Stimulated activated naive CD4-positive, alpha-beta T cell treated with Interleukin-2 at 50 U/mL for 16 hours (primary cell): Measurements from ENCODE around the gene ENTPD6.
"Not testable (repeated sequence)": the region's sequence is repeated elsewhere in the genome, so short reads cannot be mapped to it uniquely, and the experiment has no call there.

Source experiments
- DNase-seq: peaks from one replicate; lab custom pipeline; 2025; lab: John Stamatoyannopoulos, UW

ENTPD6 gene

DNA sequence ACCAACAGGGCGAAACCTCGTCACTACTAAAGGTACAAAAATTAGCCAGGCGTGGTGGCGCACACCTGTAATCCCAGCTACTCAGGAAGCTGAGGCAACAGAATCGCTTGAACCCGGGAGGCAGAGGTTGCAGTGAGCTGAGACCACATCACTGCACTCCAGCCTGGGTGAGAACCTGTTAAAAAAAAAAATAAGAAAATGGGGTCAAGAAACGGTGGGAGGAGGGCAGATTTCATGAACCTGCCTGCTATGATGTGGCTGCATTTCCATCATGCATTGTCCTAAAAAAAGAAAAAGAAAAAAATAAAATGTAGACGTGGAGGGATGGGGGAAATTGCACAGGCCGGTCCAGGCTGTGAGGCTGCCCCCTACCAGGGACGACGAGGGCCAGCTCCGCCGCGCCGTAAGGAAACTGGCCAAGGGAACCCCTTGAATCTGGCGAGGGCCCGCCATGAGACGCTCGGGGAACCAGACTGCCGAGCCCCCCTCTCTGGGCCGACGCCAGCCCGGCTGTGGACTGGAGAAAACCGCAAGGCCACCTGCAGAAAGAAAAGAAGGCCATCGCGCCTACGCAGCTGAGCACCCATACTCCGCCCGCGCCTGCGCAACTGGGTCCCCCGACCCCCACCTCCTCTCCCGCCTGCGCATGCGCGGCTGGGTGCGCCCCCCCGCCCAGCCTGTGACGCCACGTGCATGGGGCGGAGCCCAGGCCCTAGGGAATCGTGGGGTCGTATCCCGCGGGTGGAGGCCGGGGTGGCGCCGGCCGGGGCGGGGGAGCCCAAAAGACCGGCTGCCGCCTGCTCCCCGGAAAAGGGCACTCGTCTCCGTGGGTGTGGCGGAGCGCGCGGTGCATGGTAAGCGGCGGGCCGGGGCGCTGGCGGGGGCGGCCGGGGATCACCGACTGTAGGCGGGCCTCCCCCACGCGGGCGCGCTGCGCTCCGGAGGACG, at the start of gene ENTPD6:
Gene ENTPD6, plus strand, starts transcription at position 699 of the 948 bp plus-strand sequence. CDS start 10,825 bp downstream, outside the sequence.
- DNase-seq = peak; percentile 84

DNA sequence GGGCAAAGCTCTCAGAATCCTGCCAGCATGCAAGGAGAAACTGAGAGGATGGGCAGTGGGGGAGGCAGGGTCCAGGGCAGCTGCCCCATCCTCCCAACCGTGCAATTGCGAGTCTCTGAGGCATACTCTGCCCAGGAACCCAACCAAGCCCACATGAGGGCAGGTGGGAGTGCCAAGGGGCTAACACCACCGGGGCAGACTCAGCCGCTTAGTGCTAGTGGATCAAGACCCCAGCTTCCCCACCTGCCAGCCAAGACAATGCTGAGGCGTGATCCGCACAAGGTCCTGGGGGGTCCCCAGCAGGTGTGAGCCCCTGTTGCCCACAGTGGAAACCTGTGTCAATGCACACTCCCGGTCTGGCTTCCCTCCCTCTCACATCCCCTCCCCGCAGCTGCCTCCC, 48.5 kb upstream of the ENTPD6 start:
- no peak for DNase-seq

- no peak for DNase-seq
Measured at GRCh38 chr20:25147716-25148115, 47.8 kb upstream of the ENTPD6 start.

DNA sequence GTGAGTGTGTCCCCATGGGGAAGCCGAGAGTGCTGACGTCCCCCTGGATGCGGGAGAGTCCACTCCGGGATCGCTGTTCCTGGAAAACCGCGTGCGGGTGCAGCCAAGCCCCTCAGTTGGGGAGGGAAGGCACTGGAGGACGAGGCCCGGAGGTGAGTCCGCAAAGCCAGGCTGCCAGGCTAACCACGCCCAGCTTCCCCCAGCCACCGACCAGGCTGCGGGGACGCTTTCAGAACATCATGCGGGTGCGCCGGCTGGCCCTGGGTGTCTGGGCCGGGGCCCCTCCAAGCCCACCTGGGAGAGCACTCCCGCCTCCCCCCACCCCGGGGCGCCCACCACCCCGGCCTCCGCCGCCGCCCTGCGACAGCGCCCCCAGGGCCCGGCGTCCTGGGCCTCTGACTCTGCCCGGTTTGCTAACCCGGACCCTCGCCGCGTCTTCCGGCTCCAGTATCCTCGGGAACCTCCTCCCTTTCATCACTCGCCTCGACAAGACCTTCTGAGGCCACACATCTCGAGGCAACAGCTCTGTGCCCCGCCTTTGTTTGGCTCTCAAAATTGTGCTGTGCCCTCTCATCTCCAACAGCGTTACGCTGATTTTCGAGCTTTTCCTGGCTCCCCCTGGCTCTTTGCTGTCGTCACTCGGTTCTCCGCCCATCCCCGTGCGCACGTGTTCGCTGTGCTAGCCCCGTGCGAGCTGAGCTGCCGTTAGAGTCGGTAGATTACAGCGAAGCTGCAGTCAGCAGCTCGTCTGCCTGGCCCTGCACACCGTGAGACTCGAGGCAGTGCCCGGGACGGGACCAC, 47.1 kb upstream of the ENTPD6 start:
- DNase-seq = peak; percentile 23

DNA sequence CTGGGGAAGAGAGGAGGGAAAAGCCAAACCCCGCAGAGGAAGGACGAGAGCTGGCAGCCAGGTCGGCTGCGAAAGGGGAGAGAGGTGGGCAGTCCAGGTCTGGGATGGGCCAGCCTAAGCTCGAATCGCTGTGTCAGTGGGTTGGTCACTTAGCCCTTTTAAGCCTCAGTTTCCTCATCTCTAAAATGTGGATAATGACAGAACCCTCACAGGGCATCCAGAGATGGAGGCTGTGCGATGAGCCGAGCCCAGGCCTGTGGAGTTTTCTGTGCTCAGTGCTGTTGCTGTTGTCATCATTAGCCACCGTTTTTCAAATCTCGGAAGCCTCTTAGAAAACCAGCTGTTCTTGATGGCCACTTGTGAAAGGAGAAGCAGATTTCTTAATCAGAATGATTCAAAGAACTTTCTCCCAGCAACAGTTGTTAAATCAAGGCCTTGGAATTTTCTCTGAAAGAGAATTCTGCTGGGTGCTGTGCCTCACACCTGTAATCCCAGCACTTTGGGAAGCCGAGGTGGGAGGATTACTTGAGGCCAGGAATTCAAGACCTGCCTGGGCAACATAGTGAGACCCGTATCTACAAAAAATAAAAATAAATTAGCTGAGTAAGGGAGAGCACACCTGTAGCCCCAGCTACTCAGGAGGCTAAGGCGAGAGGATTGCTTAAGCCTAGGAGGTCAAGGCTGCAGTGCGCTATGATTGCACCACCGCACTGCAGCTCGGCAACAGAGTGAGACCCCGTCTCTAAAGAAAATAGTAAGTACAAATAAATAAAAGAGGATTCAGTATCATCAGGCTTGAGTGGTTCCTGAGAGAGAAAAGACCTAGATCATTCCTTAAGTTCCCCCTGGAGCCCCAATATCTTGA, 46.3 kb upstream of the ENTPD6 start:
- no peak for DNase-seq

GRCh38 chr20:25150016-25150415, 45.5 kb upstream of the ENTPD6 start:
- no peak for DNase-seq

GRCh38 chr20:25158043-25158442, 37.5 kb upstream of the ENTPD6 start:
- no peak for DNase-seq

- DNase-seq = no peak
Measured at GRCh38 chr20:25160467-25160866, 35.0 kb upstream of the ENTPD6 start.

DNA sequence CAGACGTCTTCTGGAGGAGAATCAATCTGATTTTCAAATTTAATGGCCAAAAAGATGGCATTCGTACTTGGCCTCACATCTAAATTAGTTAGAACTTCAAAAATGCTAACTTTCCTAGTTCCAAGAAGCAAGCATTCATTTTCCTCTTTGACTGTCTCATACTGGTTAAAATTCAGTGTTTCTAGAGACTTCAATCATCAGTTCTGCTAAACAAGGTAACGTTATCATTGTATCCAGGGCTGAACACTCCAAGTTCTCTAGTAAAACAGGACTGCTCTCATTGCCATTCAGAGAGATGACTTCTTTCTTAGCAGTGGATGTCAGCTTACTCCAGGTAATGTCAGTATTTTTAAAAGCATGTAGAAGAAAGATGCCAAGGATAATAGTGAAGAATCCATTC, 34.6 kb upstream of the ENTPD6 start:
- DNase-seq = no peak

GRCh38 chr20:25165128-25165527, 30.4 kb upstream of the ENTPD6 start:
- DNase-seq = no peak

GRCh38 chr20:25166105-25166782, 29.3 kb upstream of the ENTPD6 start:
- not testable (repeated sequence) for DNase-seq

DNA sequence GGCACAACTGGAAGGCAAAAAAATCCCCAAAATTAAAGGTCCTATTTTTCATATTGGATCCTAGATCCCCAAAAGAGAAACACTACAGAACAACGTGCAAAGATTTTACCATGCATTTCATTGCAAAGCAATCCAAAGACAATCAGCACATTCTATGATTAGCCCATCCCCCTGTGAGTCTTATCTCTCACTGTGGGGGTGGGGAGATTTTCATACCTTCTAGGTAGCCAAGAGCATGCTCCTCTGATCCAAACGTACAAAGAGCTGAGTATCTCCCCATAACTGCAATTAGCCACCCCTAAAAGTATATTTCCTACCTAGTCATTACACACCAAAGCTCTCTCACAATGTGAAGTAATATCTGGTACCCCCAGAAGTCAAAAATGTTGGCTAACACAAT, 22.2 kb upstream of the ENTPD6 start:
- no peak for DNase-seq

GRCh38 chr20:25173886-25174308, 21.6 kb upstream of the ENTPD6 start:
- no peak for DNase-seq

- DNase-seq = no peak
Measured at GRCh38 chr20:25176184-25176583, 19.3 kb upstream of the ENTPD6 start.

DNA sequence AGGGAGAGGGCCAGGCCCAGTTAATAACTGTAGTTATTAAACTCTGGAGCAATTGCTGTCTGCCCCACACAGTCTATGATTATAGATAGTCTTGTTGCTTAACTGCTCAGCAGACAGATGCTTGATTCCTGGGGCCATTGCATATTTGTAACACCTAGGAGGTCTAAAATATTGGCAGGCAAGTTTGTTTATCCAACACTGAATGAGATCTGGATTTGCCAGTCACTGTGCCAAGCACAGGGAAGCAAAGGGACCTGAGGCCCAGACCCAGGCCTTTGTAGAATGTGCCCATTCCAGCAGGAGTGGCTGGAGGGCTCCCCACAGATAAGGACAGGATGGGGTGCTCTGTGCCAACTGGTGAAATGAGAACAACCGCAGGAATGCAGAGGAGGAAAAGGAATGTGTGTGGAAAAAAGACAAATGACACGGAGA, 17.6 kb upstream of the ENTPD6 start:
- no peak for DNase-seq

DNA sequence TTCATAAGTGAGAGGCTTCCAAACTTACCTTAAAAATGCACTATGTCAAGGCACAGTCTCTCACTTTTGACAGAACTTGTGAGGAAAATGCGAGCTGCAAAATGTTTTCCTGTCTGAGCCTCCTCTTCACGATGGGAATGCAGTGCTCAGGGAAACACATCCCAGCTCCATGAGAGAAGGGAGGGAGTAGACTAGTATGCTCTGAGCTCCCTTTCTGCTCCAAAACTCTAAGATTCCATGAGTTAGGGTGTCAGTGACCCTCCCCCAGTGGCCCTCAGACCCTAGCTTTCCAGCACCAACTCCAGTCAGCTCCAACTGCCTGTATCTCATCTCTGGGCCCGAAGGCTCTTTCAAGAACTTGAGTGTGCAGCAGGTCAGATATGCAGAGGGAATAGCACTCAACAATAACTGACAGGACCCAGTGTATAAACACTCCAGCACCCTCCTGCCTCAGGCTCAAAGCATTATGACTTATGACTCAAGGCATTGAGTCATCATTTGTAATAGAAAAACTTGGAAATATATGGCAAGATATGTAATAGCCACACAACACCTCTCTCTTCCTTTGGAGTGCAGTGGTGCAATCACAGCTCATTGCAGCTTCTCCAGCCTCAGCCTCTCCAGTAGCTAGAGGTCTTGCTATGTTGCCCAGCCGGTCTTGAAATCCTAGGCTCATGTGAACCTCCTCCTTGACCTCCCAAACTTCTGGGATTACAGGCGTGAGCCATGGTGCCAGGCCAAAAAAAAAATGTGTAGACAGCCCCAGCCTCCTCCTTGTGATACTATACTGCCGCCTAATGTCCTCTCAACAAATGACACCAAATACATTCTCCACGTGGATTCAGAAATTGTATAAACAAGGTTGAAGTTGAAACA, 16.7 kb upstream of the ENTPD6 start:
- DNase-seq = no peak

DNA sequence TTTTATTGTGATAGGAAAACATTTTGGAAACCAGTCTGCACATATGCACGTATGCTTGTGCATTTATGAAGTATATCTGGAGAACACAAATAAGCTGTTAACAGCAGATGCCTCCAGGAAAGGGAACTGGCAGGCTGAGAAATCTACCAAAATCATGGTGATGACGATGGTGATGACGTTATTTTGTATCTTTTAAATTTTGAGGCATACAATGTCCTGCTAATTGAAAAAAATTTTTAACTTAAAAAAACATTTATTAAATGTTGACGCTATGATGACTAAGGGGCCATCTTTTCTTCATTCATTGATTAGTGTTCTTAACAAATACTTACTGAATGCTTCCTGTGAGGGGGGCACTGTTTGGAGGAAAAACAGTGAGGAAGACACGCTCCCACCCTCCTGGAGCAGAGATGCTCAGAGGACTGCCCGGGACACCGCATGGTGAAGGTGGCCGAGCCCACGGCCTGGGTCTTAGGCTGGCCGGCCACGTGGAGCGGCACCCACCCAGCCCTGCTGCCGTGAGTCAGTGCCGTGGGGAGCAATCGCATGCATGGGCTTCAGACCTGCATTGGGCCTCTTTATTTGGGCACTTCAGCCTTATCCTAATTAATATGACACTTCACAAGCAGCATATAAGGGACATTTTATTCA, 15.9 kb upstream of the ENTPD6 start:
- DNase-seq = no peak

- DNase-seq = not testable (repeated sequence)
Measured at GRCh38 chr20:25184391-25184790, 11.1 kb upstream of the ENTPD6 start.

- no peak for DNase-seq
Measured at GRCh38 chr20:25187220-25187619, 8.3 kb upstream of the ENTPD6 start.

GRCh38 chr20:25187635-25188034, 7.9 kb upstream of the ENTPD6 start:
- no peak for DNase-seq
